Stimulated activated CD4-positive, alpha-beta T cell treated with anti-CD3 and anti-CD28 coated beads, Interleukin-2, amount 100 ng/mL, for 24 hours (primary cell): ENCODE measurements around the gene CPT1B.
"Not testable (repeated sequence)": the region's sequence is repeated elsewhere in the genome, so short reads cannot be mapped to it uniquely, and the experiment has no call there.

Experiments used
- DNase-seq, 2 donors: peaks; one replicate each; pipeline ENCODE4 v3.0.0-alpha.2; 2020

The CPT1B gene

GRCh38 chr22:50577987-50578775, at the start of gene CPT1B:
Gene CPT1B, minus strand, starts transcription at chr22:50578427. Its CDS starts 512 bp downstream, at chr22:50577915.
- no peak for DNase-seq

GRCh38 chr22:50626850-50627641, 48.8 kb upstream of the CPT1B start:
- DNase-seq = no peak

DNA sequence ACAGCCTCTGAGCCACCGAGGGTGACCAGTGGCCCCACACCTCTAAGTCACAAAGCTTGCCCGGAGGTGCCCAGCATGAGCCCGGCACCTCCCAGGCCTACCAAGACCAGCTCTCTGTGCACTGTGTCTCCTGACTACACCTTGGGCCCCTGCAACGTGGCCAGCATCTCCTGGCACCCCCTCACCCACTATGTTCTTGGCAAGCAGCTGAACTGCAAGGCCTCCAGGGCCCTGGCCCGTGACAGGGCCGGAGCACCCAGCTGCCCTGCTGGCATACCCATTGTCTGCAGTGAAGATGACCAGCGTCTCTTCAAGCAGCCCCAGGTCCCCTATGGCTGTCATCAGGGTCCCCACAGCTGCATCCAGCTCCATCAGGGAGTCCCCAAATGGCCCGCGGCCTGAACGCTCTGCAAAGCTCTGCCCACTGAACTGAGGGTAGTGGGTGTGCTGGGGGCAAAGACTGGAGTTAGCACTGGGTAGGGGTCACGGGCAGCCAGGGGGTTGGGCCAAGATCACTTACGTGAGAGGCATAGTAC, 48.2 kb upstream of the CPT1B start:
- DNase-seq = no peak

DNA sequence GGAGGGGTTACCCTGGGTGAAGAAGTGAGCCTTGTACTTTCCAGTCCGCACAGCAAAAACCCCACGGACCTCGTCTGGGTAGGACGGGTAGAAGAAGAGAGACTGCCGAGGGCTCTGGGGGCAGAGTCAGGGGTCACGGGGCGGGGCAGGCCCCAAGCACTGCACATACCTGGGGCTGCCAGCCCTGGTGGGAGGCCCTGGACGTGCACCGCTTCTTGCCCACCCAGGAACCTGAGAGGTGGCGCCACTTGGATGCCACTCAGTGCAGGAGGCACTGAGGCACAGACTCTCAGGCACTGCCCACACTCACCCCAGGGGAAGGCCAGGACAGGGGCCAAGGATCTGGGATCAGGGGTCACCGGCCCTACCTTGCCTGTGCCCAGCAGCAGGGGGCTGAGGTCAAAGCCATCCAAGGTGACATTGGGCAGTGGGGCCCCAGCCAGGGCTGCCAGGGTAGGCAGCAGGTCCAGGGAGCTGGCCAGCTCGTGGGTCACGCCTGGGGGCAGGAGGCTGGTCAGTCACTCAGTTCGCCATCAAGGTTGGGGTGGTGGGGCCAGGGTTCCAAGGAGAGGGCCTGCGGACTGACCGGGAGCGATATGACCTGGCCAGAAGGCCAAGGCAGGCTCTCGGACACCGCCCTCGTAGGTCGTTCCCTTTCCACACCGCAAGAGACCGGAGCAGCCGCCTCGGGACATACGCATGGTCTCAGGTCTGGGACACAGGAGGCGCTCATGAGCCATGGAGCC, 47.5 kb upstream of the CPT1B start:
- DNase-seq = no peak

DNA sequence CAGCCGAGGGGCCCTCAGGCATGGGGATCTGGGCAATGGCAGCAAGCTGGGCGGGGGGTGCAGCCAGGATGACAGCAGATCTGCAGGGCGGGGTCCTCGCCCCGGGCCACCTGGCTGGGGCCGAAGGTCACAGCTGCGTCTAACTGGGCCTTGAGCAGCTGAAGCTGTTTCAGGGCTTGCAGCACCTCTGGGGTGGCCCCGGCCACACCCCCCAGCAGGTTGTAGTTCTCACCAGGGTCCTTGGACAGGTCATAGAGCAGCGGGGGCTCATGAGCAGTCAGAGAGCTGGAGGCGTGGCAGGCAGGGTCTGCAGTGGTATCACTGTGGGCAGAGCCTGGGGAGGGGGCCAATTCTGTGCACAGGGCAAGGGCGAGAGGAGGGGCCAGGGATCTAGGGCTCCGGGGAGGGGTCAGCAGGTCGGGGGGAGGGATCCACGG, 46.9 kb upstream of the CPT1B start:
- DNase-seq = no peak

- no peak for DNase-seq
Observed at GRCh38 chr22:50624347-50625130, 46.3 kb upstream of the CPT1B start.

DNA sequence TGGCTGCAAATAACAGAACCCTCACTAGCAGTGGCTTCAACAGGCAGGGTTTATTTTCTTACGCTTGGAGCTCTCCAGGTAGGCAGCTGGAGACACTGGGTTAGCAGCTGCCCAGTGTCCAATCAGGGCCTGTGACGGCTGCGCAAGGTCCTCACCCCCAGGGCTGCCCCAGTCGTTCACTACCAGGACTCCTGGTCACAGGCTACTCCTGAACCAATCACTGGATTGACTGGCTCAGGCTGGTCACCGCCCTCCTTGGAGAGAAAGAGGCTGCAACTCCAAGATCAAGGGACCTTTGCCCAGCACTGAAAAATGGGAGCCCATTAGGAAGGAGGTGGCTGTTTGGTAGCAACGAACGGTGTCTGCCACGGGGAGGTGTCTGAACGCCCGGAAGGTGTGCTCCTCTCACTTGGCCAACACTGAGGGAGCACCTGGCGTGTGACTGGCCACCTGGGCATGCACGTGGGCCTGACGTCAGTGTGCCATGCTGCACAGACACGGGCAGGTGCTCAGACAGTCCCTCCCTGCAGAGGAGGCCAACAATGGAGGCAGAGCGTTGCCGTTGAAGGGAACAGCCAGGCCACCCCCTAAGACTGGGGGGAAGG, 44.6 kb upstream of the CPT1B start:
- DNase-seq = no peak

GRCh38 chr22:50621948-50622722, 43.9 kb upstream of the CPT1B start:
- DNase-seq = peak in 1 of 2 donors; percentile 32

- DNase-seq = peak; percentile 49 to 53
Observed at GRCh38 chr22:50621356-50621880, 43.2 kb upstream of the CPT1B start.

DNA sequence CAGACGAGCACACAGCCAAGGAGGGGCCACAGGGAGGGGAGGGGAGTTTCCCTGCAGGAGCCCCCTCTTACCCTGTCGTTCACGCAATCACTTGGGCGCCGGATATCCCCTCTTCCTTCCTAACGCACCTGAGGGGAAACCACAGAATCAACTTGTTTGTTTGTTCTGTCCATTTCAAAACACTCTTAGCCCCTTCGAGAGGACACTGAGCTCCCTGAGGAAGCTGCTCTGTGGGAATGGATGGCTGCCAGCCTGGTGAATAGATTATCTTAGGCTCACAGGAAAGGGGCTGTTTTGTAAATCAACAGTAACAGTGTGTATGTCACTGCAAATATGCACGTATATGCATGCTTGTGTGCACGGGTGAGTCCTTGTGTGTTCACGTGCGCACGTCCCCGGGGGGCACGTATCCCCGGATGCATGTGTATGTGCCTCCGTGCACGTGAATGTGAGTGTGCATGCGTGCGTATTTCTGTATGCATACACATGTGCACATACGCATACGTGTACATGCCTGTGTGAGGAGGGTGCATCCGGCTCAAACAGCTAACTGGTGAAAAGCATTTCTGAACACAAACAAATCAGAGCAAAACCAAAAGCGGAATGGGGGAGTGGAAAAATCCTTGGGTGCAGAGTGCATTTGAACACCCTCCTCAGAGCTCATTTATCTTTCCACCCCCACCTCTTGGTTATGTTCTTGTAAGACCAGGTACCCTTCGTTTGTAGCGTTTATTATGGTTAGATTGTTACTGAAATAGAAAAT, 42.5 kb upstream of the CPT1B start:
- peak; percentile 55 to 65 for DNase-seq

DNA sequence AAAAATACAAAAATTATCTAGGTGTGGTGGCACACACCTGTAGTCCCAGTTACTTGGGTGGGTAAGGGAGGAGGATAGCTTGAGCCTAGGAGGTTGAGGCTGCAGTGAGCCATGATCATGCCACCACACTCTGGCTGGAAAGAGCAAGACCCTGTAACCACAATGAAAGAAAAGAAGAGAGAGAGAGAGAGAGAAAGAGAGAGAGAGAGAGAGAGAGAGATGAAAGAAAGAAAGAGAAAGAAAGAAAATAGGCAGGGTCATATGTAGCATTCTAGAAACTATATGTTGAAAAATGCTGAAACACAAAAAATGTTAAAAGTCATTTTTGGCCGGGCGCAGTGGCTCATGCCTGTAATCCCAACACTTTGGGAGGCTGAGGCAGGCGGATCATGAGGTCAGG, 36.1 kb upstream of the CPT1B start:
- DNase-seq = not testable (repeated sequence)

- DNase-seq = no peak
Observed at GRCh38 chr22:50613291-50613981, 35.2 kb upstream of the CPT1B start.

GRCh38 chr22:50612528-50613221, 34.4 kb upstream of the CPT1B start:
- peak in 1 of 2 donors; percentile 30 for DNase-seq

DNA sequence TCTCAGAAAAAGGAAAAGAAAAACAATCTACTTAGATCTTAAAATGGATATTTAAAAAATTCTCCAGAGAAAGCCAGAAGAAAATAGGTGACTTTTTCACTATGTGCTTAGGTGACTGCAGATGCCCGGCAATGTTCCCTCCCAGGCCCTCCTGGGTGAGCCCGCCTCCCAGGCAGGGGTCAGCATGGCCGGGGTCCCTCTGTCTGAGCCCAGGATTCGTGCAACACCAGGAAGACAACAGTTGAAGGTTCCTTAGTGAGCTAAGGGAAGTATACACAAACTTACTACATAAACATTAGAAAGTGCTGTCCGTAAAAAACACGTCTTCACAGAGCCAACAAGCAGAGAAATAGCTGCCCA, 33.9 kb upstream of the CPT1B start:
- no peak for DNase-seq

DNA sequence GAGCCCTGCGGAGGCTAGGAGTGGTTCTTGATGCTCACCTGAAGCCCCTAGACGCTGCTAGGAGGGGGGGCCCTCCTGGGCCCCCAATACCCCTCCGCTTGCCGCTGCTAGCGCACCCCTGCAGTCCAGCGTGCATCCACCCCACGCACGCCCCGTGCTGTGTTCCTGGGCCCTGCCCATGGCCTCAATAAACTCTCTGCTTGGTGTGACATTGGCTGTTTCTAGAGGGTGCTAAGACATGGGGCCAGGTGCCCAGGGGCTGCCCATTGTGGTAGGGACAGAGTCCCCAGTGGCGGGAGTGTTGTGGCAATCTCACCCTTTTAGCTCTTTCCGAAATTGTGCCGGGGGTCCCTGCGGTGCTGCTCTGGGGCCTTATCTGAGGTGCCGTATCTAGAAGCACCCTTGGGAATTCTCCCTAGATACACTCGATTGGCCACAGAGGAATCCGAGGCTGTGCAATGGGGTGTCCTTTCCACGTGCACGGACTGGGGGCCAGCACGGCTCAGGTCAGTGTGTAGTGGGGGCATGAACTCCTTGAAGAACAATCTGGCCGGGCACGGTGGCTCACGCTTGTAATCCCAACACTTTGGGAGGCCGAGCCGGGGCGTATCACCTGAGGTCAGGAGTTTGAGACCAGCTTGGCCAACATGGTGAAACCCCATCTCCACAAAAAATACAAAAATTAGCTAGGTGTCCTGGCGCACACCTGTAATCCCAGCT, 33.3 kb upstream of the CPT1B start:
- DNase-seq = no peak

DNA sequence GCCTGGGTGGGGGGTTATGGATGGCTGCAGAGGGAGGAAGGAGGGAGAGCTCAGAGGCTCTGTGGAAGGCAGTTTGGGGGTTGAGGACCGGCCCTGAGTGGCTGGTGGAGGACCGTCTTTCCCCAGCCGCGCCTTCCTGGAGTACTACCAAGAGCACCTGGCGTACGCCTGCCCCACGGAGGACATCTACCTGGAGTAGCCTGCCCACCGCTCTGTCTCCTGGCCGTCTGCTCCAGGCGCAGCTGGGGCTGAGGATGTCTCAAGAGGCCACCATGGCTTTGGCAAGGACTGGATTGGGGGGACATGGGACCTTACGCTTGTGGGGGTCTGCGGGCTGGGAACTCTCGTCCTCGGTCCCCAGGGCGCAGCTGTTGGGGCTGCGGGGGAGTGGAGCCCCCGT, 32.4 kb upstream of the CPT1B start:
- DNase-seq = no peak

GRCh38 chr22:50610041-50610451, 31.8 kb upstream of the CPT1B start:
- DNase-seq = no peak

GRCh38 chr22:50609599-50609998, 31.4 kb upstream of the CPT1B start:
- no peak for DNase-seq
